Measurements from ENCODE around the gene PPP1R3F.

- TF ChIP-seq CTCF (IDR thresholded peaks at IDR 0.05; ENCODE audit: borderline replicate concordance, extremely low read depth, low read length, poor library complexity, severe bottlenecking) (no peak), EZH2 (IDR thresholded peaks at IDR 0.05; ENCODE audit: borderline replicate concordance, low read depth, low read length, severe bottlenecking) (no peak)
Measured at GRCh38 chrX:49257846-49258748, 11.5 kb upstream of the PPP1R3F start.
